SH-SY5Y (cell line): ENCODE data around the gene CLMN.

Experiments used
- GATA2 ChIP-seq: IDR thresholded peaks from 2 replicates; pipeline ENCODE4 v1.6.1; 2011; ENCODE audit warnings: mild to moderate bottlenecking, low read depth, low read length
- GATA3 ChIP-seq: IDR thresholded peaks from 2 replicates; pipeline ENCODE4 v1.6.1; 2011; ENCODE audit warnings: low read depth, mild to moderate bottlenecking, low read length, moderate library complexity

DNA sequence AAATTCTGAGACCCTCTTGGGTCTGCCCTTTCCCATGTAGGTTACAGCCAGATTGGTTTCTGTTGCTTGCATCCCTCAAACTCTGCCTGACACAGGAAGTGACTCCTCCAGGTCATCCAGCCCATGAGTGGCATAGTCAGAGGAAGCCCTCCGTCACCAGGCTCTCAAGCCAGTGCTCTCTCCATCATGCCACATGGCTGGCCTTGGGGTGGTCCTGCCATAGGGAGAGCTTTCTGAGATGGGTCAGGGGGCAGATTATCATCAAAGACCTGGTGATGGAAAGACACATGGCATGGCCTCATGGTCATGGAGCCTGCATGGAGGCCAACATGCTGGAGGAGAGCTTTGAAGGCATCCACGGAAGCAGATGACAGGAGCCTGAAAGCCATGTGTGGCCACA is 15.4 kb upstream of the CLMN start:
- TF ChIP-seq GATA2: no peak
- no peak for TF ChIP-seq GATA3
